Epithelial cell of esophagus (primary cell): ENCODE measurements around the gene TMEM163.
"Not testable (repeated sequence)": the region's sequence is repeated elsewhere in the genome, so short reads cannot be mapped to it uniquely, and the experiment has no call there.

ENCODE experiments used
- DNase-seq: peaks from one replicate; pipeline ENCODE4 v3.0.0; 2010; ENCODE audit warnings: low read depth
- H3K4me3 ChIP-seq: 2 replicates; pipeline ENCODE4 v1.5.1; 2011; ENCODE audit warnings: mild to moderate bottlenecking, low read length, control low read depth
- CTCF ChIP-seq: IDR thresholded peaks from 2 replicates; pipeline ENCODE4 v1.5.1; 2011; ENCODE audit warnings: low read depth, mild to moderate bottlenecking, low read length, control low read depth, inconsistent platforms; ENCODE audit not compliant: insufficient read depth; ENCODE audit errors: missing control alignments

Gene TMEM163

GRCh38 chr2:134567666-134568065 lies 151.1 kb downstream of the TMEM163 start:
- DNase-seq = no peak
- no peak overlapping the region for H3K4me3 ChIP-seq

GRCh38 chr2:134564955-134565354 lies 153.8 kb downstream of the TMEM163 start:
- DNase-seq, H3K4me3 ChIP-seq: not testable (repeated sequence)

More at GRCh38 chr2:134567666-134568065, 151.1 kb downstream of the TMEM163 start:
- TF ChIP-seq CTCF = no peak

GRCh38 chr2:134564549-134564948 lies 154.3 kb downstream of the TMEM163 start:
- no peak overlapping the region for H3K4me3 ChIP-seq
- no peak for TF ChIP-seq CTCF
- DNase-seq = no peak

GRCh38 chr2:134558208-134558830 lies 160.5 kb downstream of the TMEM163 start:
- no peak overlapping the region for H3K4me3 ChIP-seq
- TF ChIP-seq CTCF = no peak
- no peak for DNase-seq

- TF ChIP-seq CTCF = no peak
- no peak for DNase-seq
- H3K4me3 ChIP-seq = no peak overlapping the region
Observed at GRCh38 chr2:134555411-134555810, 163.4 kb downstream of the TMEM163 start.

DNA sequence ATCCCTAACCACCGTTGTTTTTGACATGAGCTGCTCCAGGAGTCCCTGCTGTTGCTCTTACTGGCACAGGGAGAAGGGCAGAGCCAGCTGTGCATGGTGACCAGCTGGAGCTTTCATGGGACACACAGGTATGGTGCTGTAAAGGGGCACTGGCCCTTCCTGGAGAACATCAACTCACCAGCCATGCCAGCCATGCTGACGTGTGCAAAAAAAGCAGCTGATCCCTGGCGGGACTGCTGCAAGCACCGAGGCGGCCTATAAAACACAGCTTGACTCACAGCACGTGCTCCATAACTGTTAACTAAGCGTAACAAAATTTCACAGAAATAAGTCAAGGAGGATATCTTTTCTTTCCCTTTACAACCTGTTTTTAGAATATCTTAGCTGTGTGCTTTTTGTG lies 165.1 kb downstream of the TMEM163 start:
- no peak for TF ChIP-seq CTCF
- H3K4me3 ChIP-seq = no peak overlapping the region
- no peak for DNase-seq

DNA sequence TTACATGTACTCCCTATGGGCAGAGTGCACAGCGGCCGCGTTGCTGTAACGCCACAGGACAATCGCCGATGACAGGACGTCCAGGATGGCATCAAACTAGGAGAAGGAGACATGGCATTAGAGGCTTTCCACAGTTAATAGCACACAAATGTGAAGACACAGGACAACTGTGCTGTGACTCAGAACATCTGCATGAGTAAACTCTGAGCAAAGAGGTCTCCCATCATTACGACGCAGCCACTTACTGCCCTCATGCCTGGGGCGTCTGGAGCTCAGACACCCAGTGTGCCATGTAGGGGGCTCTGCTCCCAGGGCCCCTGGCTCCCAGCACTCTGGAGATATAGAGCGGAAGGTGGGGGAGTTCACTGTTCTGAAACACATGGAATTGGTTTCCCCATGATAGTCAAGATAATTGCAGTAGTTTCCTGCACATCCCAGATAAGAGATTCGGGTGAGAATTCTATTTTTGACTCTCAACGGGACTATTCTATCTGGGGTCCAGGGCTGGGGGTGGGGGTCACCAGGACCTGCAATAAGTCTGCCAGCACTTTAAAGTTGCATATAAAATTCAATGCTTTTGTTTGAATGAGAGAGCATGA lies 168.1 kb downstream of the TMEM163 start:
- TF ChIP-seq CTCF = no peak
- peak; percentile 17 for DNase-seq
- no peak overlapping the region for H3K4me3 ChIP-seq

DNA sequence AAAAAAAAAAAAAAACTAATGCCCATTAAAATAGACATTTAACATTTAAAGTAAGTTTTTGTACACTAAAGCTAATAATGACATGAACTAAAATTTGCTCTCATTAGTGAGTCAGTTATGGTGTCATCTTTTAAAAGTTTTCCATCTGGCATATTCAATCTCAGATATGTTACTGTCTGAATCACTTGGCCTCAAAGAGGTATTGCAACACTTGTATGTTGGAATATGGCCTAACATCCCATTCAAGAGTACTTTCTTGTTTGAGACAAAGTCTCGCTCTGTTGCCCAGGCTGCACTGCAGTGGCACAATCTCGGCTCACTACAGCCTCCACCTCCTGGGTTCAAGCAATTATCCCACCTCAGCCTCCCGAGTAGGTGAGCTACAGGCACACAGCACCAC lies 169.7 kb downstream of the TMEM163 start:
- peak; percentile 71 for DNase-seq
- H3K4me3 ChIP-seq = no peak overlapping the region
- no peak for TF ChIP-seq CTCF
